AG10803 (cell line): ENCODE measurements around the gene RNF208.

Experiments
- DNase-seq: peaks from one replicate; pipeline ENCODE4 v3.0.0; 2010; ENCODE audit warnings: low read depth
- H3K4me3 ChIP-seq: 2 replicates; pipeline ENCODE4 v1.5.1; 2011; ENCODE audit warnings: mild to moderate bottlenecking, low read length, control low read depth
- TF ChIP-seq, protein P1 (sequence below): conservative IDR thresholded peaks from 2 replicates; pipeline ENCODE4 v1.5.1; 2011; ENCODE audit warnings: mild to moderate bottlenecking, low read length, control low read depth, inconsistent platforms

Gene RNF208, protein sequence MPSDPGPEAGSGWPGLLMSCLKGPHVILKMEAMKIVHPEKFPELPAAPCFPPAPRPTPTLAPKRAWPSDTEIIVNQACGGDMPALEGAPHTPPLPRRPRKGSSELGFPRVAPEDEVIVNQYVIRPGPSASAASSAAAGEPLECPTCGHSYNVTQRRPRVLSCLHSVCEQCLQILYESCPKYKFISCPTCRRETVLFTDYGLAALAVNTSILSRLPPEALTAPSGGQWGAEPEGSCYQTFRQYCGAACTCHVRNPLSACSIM

GRCh38 chr9:137222190-137223077 lies at the start of gene RNF208:
RNF208 (minus strand) TSS chr9:137222240; CDS start chr9:137221212, 1,028 bp downstream.
- H3K4me3 ChIP-seq: peak within 1 kb of the TSS; percentile 84
- no peak for DNase-seq
- TF ChIP-seq, protein P1, sequence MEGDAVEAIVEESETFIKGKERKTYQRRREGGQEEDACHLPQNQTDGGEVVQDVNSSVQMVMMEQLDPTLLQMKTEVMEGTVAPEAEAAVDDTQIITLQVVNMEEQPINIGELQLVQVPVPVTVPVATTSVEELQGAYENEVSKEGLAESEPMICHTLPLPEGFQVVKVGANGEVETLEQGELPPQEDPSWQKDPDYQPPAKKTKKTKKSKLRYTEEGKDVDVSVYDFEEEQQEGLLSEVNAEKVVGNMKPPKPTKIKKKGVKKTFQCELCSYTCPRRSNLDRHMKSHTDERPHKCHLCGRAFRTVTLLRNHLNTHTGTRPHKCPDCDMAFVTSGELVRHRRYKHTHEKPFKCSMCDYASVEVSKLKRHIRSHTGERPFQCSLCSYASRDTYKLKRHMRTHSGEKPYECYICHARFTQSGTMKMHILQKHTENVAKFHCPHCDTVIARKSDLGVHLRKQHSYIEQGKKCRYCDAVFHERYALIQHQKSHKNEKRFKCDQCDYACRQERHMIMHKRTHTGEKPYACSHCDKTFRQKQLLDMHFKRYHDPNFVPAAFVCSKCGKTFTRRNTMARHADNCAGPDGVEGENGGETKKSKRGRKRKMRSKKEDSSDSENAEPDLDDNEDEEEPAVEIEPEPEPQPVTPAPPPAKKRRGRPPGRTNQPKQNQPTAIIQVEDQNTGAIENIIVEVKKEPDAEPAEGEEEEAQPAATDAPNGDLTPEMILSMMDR: no peak

GRCh38 chr9:137271696-137272076 lies 49.6 kb upstream of the RNF208 start:
- DNase-seq: no peak
- no peak overlapping the region for H3K4me3 ChIP-seq
- TF ChIP-seq, protein P1: no peak

GRCh38 chr9:137270929-137271695 lies 49.1 kb upstream of the RNF208 start:
- no peak for DNase-seq
- no peak overlapping the region for H3K4me3 ChIP-seq
- TF ChIP-seq, protein P1: no peak

GRCh38 chr9:137269231-137269772 lies 47.3 kb upstream of the RNF208 start:
- peak; percentile 32 for DNase-seq
- TF ChIP-seq, protein P1: no peak
- H3K4me3 ChIP-seq: no peak overlapping the region

DNA sequence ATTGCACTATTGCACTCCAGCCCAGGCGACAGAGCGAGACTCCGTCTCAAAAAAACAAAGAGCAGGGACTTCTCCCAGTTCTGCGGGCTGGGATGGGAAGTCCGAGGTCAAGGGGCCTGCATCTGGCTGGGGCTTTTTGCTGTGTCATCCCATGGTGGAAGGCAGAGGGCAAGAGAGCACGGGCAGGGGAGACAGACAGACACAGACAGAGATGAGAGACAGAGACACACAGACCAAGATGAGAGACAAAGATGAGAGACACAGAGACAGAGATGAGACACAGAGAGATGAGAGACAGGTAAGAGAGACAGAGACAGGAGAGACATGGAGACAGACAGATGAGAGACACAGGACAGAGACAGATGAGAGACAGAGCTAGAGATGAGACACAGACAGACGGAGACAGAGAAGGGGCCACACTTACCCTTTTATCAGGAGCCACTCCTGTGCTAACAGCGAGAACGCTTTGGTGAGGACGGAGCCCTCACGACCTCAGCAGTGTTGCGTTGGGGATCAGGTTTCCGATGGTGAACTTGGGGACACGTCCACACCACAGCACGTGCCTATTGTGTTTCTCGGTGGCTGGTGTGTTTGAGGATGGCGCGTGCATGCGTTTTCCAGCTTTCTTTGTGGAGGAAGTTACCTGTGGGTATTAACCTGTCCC lies 46.6 kb upstream of the RNF208 start:
- no peak for DNase-seq

DNA sequence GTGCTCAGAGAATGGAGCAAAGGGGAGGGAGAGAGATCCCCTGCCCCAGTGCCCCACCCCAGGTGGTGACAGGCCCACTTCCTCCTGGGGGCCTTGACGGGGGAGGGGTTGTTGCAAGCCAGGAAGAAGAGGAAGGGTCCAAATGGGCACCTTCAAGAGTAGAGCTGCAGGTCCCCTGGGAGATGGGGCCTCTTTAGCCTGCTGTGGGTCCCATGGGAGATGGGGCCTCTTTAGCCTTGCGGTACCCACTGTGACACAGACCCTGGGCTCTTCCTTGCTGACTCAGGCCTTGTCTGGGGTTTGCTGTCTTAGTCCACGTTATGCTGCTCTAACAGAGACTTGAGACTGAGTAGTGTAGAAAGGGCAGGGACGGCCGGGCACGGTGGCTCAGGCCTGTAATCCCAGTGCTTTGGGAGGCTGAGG lies 45.9 kb upstream of the RNF208 start:
- no peak for DNase-seq
- TF ChIP-seq, protein P1: no peak
- no peak overlapping the region for H3K4me3 ChIP-seq

More for the DNA sequence above, 46.6 kb upstream of the RNF208 start:
- no peak overlapping the region for H3K4me3 ChIP-seq
- TF ChIP-seq, protein P1: no peak
